A549 (cell line): Measurements from ENCODE around the gene CMC2. TPM values are rescaled to one million over a fixed set of nuclear protein-coding genes. Genes with fewer than 3 reads are reported as not detected.

ENCODE experiments used
- ATAC-seq, 2 experiments: fragments of 200-7000 bp in 1 of 2; fragments of >200 bp in 1 of 2; cut with Nextera tagmentation in 1 of 2; cut with Tn5 transposase in 1 of 2; 3 replicates each; pipeline versions ENCODE4 v1.8.0 to v1.9.1; 2018 to 2020; ENCODE audit warnings: mild to moderate bottlenecking in 1 of 2, moderate library complexity in 1 of 2
- CTCF ChIA-PET: fragments of 300-600 bp; sonication (Branson Sonifier 250); formaldehyde crosslinking; extraction: SDS; loops from one replicate; lab custom pipeline; 2021; ENCODE audit warnings: antibody characterized with exemption, inconsistent platforms; lab: Yijun Ruan, JAX
- POLR2A ChIA-PET: fragments of 350-600 bp; formaldehyde crosslinking; extraction: SDS; loops from one replicate; lab custom pipeline; 2021; ENCODE audit warnings: antibody characterized with exemption, inconsistent platforms; lab: Yijun Ruan, JAX
- DNase-seq, 2 experiments: peaks; one replicate each; pipeline versions ENCODE4 v3.0.0 to v3.0.0-alpha.2; 2011 to 2016; ENCODE audit warnings: low read depth in 1 of 2, low spot score in 1 of 2
- FAIRE-seq: peaks from 2 replicates; lab custom pipeline; 2011; peaks lifted over from hg19 to GRCh38; lab: Jason Lieb, UNC
- H3K27ac ChIP-seq, 2 experiments: fragments of >200 bp; sonication (Bioruptor Twin); formaldehyde crosslinking; 3 replicates each; pipeline ENCODE4 v1.5.1; 2016 to 2017
- H3K4me1 ChIP-seq: fragments of >200 bp; sonication (Bioruptor Twin); formaldehyde crosslinking; 3 replicates; pipeline ENCODE4 v1.6.1; 2016
- H3K4me2 ChIP-seq: fragments of >200 bp; sonication (Bioruptor Twin); formaldehyde crosslinking; 3 replicates; pipeline ENCODE4 v1.6.1; 2016
- H3K4me3 ChIP-seq: fragments of >200 bp; sonication (Bioruptor Twin); formaldehyde crosslinking; 3 replicates; pipeline ENCODE4 v1.5.1; 2016
- H3K9me3 ChIP-seq: fragments of >200 bp; sonication (Bioruptor Twin); formaldehyde crosslinking; 3 replicates; pipeline ENCODE4 v1.6.1; 2016
- CBX8 ChIP-seq: fragments of 200-600 bp; sonication (generic); IDR thresholded peaks from 2 replicates; pipeline ENCODE4 v1.6.1; 2016
- CHD2 ChIP-seq: fragments of 150-350 bp; IDR thresholded peaks from 2 replicates; pipeline ENCODE4 v1.6.1; 2014; ENCODE audit warnings: low read length; ENCODE audit not compliant: partially characterized antibody
- CHD4 ChIP-seq: fragments of 200-600 bp; sonication (generic); IDR thresholded peaks from 2 replicates; pipeline ENCODE4 v1.6.1; 2016; ENCODE audit warnings: antibody characterized with exemption, mild to moderate bottlenecking, borderline replicate concordance
- EHMT2 ChIP-seq: fragments of 200-600 bp; sonication (generic); IDR thresholded peaks from 2 replicates; pipeline ENCODE4 v1.6.1; 2016; ENCODE audit warnings: antibody characterized with exemption, low read depth, mild to moderate bottlenecking, moderate library complexity
- ESRRA ChIP-seq: fragments of 150-350 bp; IDR thresholded peaks from 2 replicates; pipeline ENCODE4 v1.6.1; 2014; ENCODE audit warnings: mild to moderate bottlenecking, low read length, borderline replicate concordance
- FOSB ChIP-seq: fragments of 250-450 bp; sonication (Bioruptor Pico); IDR thresholded peaks from 2 replicates; pipeline ENCODE4 v1.5.0; 2020; ENCODE audit warnings: mild to moderate bottlenecking, moderate library complexity
- FOSL2 ChIP-seq, 2 experiments: fragments of 450-650 bp in 1 of 2; fragments of >200 bp in 1 of 2; sonication (Bioruptor Twin) in 1 of 2; formaldehyde crosslinking; IDR thresholded peaks; 2 replicates each; pipeline versions ENCODE4 v1.5.0 to v1.6.1; 2016 to 2020; ENCODE audit warnings: mild to moderate bottlenecking in 1 of 2, moderate library complexity in 1 of 2
- HES2 ChIP-seq: fragments of >200 bp; sonication (Bioruptor Twin); formaldehyde crosslinking; IDR thresholded peaks from 2 replicates; pipeline ENCODE4 v1.6.1; 2016
- HEYL ChIP-seq: fragments of 250-450 bp; sonication (Bioruptor Pico); IDR thresholded peaks from 2 replicates; pipeline ENCODE4 v1.8.0; 2021; ENCODE audit warnings: mild to moderate bottlenecking, moderate library complexity
- JUN ChIP-seq, 2 experiments: fragments of >200 bp; sonication (Bioruptor Twin); formaldehyde crosslinking; IDR thresholded peaks; 2 replicates in 1 of 2; 3 replicates in 1 of 2; pipeline ENCODE4 v1.6.1; 2016 to 2017
- JUNB ChIP-seq: fragments of >200 bp; sonication (Bioruptor Twin); formaldehyde crosslinking; IDR thresholded peaks from 2 replicates; pipeline ENCODE4 v1.6.1; 2016
- MAX ChIP-seq: IDR thresholded peaks from 2 replicates; pipeline ENCODE4 v1.6.1; 2012
- MAZ ChIP-seq: fragments of 150-350 bp; IDR thresholded peaks from 2 replicates; pipeline ENCODE4 v1.6.1; 2014; ENCODE audit warnings: antibody characterized with exemption, low read depth, low read length, borderline replicate concordance
- NFE2L2 ChIP-seq: fragments of 150-350 bp; conservative IDR thresholded peaks from 2 replicates; pipeline ENCODE4 v1.6.1; 2014; ENCODE audit warnings: low read length
- NPAS2 ChIP-seq: fragments of 250-450 bp; sonication (Bioruptor Pico); IDR thresholded peaks from 2 replicates; pipeline ENCODE4 v1.8.0; 2022; ENCODE audit warnings: mild to moderate bottlenecking, moderate library complexity, borderline replicate concordance
- RCOR1 ChIP-seq: fragments of 150-350 bp; IDR thresholded peaks from 2 replicates; pipeline ENCODE4 v1.6.1; 2014; ENCODE audit warnings: antibody characterized with exemption, low read length, low read depth
- REST ChIP-seq: fragments of 200-600 bp; sonication (generic); IDR thresholded peaks from 2 replicates; pipeline ENCODE4 v1.6.1; 2016; ENCODE audit warnings: antibody characterized with exemption, mild to moderate bottlenecking, moderate library complexity
- TP53 ChIP-seq: fragments of 250-450 bp; sonication (Bioruptor Pico); IDR thresholded peaks from 2 replicates; pipeline ENCODE4 v1.5.0; 2021; ENCODE audit warnings: mild to moderate bottlenecking, moderate library complexity
- ZFP36 ChIP-seq: fragments of 450-650 bp; IDR thresholded peaks from 2 replicates; pipeline ENCODE4 v1.6.1; 2014; ENCODE audit warnings: borderline replicate concordance; ENCODE audit not compliant: partially characterized antibody
- ZNF302 ChIP-seq: fragments of 250-450 bp; sonication (Bioruptor Pico); IDR thresholded peaks from 2 replicates; pipeline ENCODE4 v1.9.0; 2021; ENCODE audit warnings: inconsistent platforms, mild to moderate bottlenecking, moderate library complexity
- ZSCAN20 ChIP-seq: fragments of 250-450 bp; sonication (Bioruptor Pico); IDR thresholded peaks from 2 replicates; pipeline ENCODE4 v1.8.0; 2022; ENCODE audit warnings: mild to moderate bottlenecking, moderate library complexity
- WGBS: methylation state at CpG from one replicate; pipeline ENCODE4 v1.1.6; 2017; ENCODE audit errors: missing lambda C conversion rate; 5-methylcytosine and 5-hydroxymethylcytosine counted together
- polyA plus RNA-seq, 4 experiments: library from polyadenylated mRNA; depleted of rRNA in 3 of 4; stranded (reverse); fragments of >200 nt; fragmentation: RNase III in 1 of 4; extraction: RNeasy Plus Mini Kit Qiagen cat#74134 plus additional on column Dnase treatment in 1 of 4; gene quantifications; 2 replicates in 3 of 4; 3 replicates in 1 of 4; pipeline ENCODE4 v1.2.3, GENCODE V29; 2011 to 2017

CMC2 gene
- polyA plus RNA-seq, 2 of the 4 experiments (the other 2 are of a cell fraction) = 143 to 207 TPM

GRCh38 chr16:80990978-80991377, 15.7 kb downstream of the CMC2 start:
- H3K4me1 ChIP-seq = peaks cover 71% of the 10 kb centered on the region
- peak overlapping the region in 1 of 2 experiments; percentile 14; a peak in 1 of 6 replicates for H3K27ac ChIP-seq
- no peak for DNase-seq
- no peak for ATAC-seq
- 85% methylated on average over 2 of the region's 2 CpGs for WGBS
- ChIA-PET CTCF (interaction anchor here (0.7 to 1.2 kb wide), 3 partner anchors 11 to 16 kb away, joined by 3 to 10 read pairs (median 4); no protein-coding TSS in a partner anchor), POLR2A (no interaction called here)
- no peak overlapping the region for H3K4me2 ChIP-seq
- H3K4me3 ChIP-seq = no peak overlapping the region
- H3K9me3 ChIP-seq = no peaks in the 10 kb centered on the region
- no peak for FAIRE-seq
- no peak for TF ChIP-seq RCOR1
- no peak for TF ChIP-seq CBX8
- TF ChIP-seq TP53 (CRISPR knock-in tag) = no peak
- no peak for TF ChIP-seq CHD2
- no peak for TF ChIP-seq JUNB
- TF ChIP-seq, all 56 proteins: peak for 0

- ChIA-PET CTCF (interaction anchor here (0.7 to 1.6 kb wide), 6 partner anchors 11 to 58 kb away, joined by 3 to 10 read pairs (median 4); no protein-coding TSS in a partner anchor), POLR2A (no interaction called here)
- 92% methylated on average over 3 of the region's 3 CpGs for WGBS
- Histone ChIP-seq H3K27ac (0 out of 6 replicates have a peak overlapping the region, but pooled peaks of 1 of the 2 experiments have one; percentile 14), H3K4me3 (no peak overlapping the region), H3K9me3 (no peaks in the 10 kb centered on the region), H3K4me1 (peaks cover 67% of the 10 kb centered on the region), H3K4me2 (no peak overlapping the region)
- no peak for ATAC-seq
- DNase-seq = no peak
- no peak for FAIRE-seq
- TF ChIP-seq NPAS2 (CRISPR knock-in tag) (no peak), CHD4 (no peak), MAX (no peak), JUN (IDR thresholded peaks at IDR 0.05) (no peak), NFE2L2 (no peak), FOSL2 (IDR thresholded peaks at IDR 0.05) (no peak), FOSL2 (CRISPR knock-in tag; IDR thresholded peaks at IDR 0.05) (no peak), ESRRA (no peak), ZSCAN20 (CRISPR knock-in tag) (no peak), FOSB (CRISPR knock-in tag) (no peak), ZFP36 (no peak), HES2 (no peak), MAZ (no peak), ZNF302 (CRISPR knock-in tag) (no peak), EHMT2 (no peak)
Observed at GRCh38 chr16:80990577-80990976, 16.1 kb downstream of the CMC2 start.

- 29% methylated on average over 2 of the region's 2 CpGs for WGBS
- DNase-seq (no peak), FAIRE-seq (no peak), ATAC-seq (no peak)
- POLR2A ChIA-PET = no interaction called here
- TF ChIP-seq FOSB (CRISPR knock-in tag) (no peak), FOSL2 (IDR thresholded peaks at IDR 0.05) (no peak), FOSL2 (CRISPR knock-in tag; IDR thresholded peaks at IDR 0.05) (peak; percentile 11; the same call in 1 of the 2 replicates)
- Histone ChIP-seq H3K4me3 (no peak overlapping the region), H3K27ac (no peak overlapping the region), H3K9me3 (no peaks in the 10 kb centered on the region), H3K4me2 (peak overlapping the region; percentile 15; the same call in 1 of the 3 replicates), H3K4me1 (peaks cover 67% of the 10 kb centered on the region)
- CTCF ChIA-PET = interaction anchor here (0.9 to 1.6 kb wide), 4 partner anchors 14 to 57 kb away, joined by 3 to 6 read pairs (median 4); no protein-coding TSS in a partner anchor
Observed at GRCh38 chr16:80989801-80990200, 16.9 kb downstream of the CMC2 start.

- 82% methylated on average over 7 of the region's 7 CpGs for WGBS
- ATAC-seq (no peak), DNase-seq (no peak), FAIRE-seq (no peak)
- no peak overlapping the region for H3K4me2 ChIP-seq
- no peaks in the 10 kb centered on the region for H3K9me3 ChIP-seq
- TF ChIP-seq REST = no peak
- no peak for TF ChIP-seq HEYL
- H3K4me1 ChIP-seq = peaks cover 67% of the 10 kb centered on the region
- CTCF ChIA-PET = interaction anchor here (0.7 to 2.4 kb wide), 4 partner anchors 9 to 821 kb away, joined by 3 to 9 read pairs (median 4); no protein-coding TSS in a partner anchor
- no peak overlapping the region for H3K27ac ChIP-seq
- H3K4me3 ChIP-seq = no peak overlapping the region
- POLR2A ChIA-PET = interaction anchor here (1.0 kb wide), 1 partner anchor 9 kb away, joined by 3 read pairs; no protein-coding TSS in a partner anchor
Observed at GRCh38 chr16:80988756-80989155, 17.9 kb downstream of the CMC2 start.
